ENCODE data around the gene P2RY2.
"Not testable (repeated sequence)": the region's sequence is repeated elsewhere in the genome, so short reads cannot be mapped to it uniquely, and the experiment has no call there.

Gene P2RY2

DNA sequence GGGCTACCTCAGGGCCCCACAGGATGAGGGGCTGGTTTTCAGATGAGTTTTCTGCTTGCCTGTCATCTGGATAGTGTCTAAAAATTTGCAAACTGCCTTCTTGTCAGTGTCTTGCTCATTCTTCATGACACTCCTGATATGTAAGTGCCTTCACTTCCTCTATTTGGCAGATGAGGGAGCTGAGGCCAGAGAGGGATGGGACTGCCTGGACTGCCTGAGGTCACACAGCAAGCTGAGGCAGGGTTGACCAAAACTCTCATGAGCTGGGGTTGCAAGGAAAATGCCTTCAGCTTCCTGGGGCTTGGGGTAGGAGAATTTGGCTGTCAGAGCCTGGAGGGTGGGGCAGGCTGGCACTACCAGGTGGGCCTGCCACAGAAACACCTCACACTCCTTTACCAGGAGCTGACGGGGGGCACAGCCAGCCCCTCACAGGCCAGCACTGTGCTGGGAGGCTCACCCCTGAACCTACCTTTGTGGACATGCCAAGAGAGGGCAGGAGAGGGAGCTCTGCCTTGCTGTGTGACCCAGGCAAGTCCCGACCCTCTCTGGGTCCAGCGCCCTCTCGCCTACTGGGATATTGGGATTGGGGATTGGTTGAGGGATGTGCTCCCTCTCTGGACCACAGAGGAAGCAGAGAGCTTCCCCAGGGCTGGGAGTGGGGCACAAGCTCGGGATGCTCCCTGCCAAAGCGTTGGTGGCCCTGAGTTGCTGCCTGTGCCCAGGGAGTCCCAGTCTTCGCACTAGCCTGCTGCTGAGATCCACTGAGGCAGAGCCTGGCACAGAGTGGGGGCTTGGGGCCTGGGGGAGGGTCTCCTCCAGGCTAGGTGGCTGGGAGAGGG is 52.2 kb downstream of the P2RY2 start:
- DNase-seq = no peak

DNA sequence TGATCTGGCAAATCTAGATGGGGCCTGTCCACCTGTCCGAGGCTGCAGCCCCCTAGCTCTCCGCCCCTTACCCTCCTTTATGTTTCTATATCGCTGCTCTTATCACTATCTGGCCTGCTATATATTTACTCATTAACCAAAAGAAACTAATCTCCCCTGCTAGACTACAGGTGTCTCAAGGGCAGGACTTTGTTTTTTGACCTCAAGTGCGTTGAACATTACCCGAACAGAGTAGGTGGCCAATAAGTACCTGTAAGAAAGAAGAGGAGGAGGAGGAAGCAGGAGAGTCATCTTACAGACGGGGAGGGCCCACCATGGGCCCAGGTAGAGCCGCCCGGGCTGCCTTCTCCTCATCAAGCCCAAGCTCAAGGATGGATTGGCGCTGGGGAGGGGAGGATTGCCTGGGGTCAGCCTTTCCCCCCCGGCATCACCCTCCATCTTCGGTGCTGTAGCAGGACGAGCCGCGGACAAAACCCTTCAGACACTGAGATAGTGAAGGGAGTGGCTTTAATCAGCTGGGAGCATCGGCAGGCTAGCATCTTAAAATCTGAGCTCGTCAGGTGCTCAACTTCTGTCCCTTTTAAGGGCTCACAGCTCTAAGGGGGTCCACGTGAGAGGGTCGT is 52.9 kb downstream of the P2RY2 start:
- DNase-seq = no peak

GRCh38 chr11:73271478-73271865 is 53.4 kb downstream of the P2RY2 start:
- not testable (repeated sequence) for DNase-seq

DNA sequence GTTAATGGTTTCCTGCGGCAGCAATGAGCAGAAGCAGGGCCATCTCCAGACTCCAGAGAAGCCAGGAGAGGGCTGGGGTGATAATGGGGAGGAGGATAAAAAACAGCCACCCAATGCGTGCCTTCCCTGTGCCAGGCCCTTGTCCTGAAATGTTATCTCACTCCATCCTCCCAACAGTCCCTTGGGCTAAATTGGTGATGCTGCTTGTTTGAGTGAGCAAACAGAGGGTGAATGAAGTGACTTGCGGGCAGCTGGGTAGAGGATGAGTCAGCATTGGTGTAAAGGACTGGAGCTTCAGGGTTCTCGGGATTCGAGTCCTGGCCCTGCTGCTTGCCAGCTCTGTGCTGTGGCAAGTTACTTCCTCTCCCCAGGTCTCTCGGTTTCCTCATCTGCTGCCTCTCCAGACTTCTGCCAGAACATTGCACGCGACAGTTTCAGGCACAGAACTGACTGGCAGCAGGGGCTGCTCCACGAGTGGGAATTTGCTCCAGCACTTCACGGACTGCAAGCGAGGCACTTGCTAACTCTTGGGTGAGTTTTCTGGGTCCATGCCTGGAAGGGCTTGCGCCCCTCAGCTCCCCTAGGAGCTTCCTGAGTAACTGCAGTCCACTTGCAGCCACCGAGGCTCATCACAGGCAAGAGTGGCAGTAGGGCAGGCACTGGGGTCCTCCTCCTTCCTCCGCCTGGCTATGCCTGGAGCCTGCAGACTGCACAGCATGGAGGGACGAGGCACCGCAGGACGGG is 54.0 kb downstream of the P2RY2 start, which contains the start of gene P2RY6:
Gene P2RY6 (plus strand): TSS at position 403 of the 744 bp plus-strand sequence. CDS start 24,181 bp downstream, outside the sequence.
- DNase-seq = no peak

DNA sequence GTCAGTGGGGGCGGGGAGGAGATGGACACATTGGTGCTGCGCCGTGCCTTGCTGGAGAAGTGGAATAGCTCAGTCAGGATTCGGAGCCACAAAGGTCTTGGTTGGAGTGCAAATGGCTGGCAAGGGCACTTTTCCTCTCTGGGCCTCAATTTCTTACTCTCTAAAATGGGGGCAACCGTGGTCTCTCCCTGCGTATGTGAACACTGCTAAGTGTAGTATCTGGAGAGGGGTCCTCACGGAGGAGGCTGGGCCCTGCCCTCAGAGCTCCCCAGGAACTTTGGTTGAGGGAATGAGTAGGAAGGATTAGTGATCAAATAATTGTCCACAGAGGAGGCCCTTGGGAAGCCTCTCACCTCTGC is 54.6 kb downstream of the P2RY2 start:
- DNase-seq = no peak

GRCh38 chr11:73273222-73273895 is 55.3 kb downstream of the P2RY2 start:
- no peak for DNase-seq

- DNase-seq = not testable (repeated sequence)
Observed at GRCh38 chr11:73274191-73274590, 56.1 kb downstream of the P2RY2 start.

DNA sequence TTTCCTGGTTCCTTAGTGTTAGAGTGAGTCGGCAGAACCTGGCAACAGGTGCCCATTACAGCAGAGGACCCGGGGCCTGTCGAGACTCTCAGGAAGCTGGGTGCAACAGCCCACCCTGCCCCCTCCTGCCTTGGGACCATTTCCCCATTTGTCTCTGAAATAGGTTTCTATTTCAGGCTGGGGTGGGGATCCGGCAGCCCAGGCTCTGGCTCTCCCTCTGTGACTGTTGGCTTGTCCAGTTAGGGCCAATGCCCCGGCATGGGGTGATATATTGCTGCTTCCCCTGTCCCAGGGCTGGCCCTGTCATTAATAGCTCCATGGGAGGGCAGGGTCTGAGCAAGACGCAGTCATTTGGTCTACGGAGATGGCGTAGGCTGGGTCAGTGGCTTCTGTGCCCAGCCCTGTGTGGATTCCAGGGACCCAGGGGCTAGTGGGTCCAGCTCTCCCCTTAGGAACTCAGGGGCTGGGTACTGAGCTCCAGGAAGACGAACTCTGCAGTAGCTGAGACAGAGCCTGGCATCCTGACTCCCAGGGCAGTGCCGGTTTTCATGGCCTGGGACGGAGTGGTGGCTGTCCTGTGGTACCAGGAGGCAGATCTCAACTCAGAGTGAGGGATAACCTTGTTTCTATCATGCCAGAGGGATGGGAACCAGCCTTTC is 56.8 kb downstream of the P2RY2 start:
- DNase-seq = no peak

- DNase-seq = no peak
Observed at GRCh38 chr11:73275381-73275750, 57.3 kb downstream of the P2RY2 start.

- DNase-seq = no peak
Observed at GRCh38 chr11:73277467-73277866, 59.4 kb downstream of the P2RY2 start.

- DNase-seq = no peak
Observed at GRCh38 chr11:73280626-73281025, 62.5 kb downstream of the P2RY2 start.

- DNase-seq = no peak
Observed at GRCh38 chr11:73281201-73281741, 63.2 kb downstream of the P2RY2 start.

DNA sequence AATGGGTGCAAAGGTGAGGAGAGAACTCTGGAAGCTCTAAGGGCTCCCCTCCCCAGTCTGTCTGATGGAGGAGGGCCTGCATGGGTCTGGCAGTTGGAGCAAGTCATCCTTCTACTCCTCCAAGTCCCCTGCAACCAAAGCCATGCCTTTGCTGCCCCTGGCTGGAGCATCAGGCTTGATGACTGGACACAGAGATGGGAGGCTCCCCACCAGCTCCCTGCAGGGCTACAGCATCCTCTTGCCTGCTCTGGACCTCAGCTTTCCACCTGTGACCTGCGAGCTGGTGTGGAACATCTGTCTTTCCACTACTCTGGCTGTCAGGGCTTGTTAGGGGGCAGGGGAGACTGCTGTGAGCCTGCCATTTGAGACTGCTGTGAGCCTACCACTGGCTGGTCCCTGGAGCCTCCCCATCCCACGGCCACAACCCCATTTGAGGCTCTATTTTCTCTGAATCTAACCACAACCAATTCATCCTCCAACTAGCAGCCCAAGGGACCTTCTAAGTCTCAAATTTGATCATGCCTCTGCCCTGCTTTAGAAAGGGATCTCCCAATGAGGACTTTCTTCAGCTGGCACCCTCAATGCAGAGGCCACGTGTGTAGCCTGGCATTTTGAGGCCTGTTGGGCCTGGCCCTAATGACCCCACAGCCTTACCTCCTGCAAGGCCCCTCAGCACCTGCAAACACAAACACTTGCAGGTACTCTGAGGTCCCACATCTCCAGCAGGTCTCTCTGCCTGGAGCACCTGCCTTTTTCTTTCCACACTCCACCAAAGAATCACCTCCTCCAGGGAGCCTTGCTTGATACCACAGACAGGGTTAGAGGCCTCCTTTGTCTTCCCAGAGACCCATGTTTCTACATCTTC is 63.9 kb downstream of the P2RY2 start:
- no peak for DNase-seq

DNA sequence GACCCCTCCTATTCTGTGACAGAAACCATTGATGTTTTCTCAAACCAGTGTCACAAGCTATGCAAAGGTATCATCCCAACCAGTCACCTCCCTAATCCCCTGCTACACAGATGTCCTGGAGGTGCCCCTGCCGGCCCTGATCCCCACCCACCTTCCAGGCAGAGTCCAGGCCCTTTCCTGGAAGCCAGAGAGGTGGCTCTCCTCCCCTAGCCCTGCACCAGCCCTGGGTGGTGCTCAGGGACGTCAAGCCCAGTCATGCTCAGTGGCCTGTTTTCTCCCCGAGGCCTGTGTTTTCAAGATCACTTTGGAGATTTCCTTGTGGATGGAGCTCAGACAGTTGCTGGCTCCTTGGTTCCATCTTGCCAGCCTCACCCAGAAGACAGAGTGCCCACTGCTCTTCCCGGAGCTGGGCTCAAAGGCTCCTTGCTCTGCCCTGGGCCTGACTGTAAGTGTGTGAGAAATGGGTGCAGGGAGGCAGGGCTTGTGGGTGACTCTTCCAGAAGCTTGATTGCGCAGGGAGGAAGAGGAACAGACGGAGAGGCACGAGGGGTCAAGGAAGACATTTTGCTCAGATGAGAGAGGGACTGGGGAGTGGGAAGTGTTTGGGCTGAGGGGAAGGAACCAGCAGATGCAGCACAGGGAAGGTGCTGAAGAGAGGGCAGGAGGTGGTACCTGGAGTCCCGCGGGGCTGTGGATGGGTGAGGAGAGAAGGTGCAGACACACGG is 65.4 kb downstream of the P2RY2 start:
- DNase-seq = no peak

DNA sequence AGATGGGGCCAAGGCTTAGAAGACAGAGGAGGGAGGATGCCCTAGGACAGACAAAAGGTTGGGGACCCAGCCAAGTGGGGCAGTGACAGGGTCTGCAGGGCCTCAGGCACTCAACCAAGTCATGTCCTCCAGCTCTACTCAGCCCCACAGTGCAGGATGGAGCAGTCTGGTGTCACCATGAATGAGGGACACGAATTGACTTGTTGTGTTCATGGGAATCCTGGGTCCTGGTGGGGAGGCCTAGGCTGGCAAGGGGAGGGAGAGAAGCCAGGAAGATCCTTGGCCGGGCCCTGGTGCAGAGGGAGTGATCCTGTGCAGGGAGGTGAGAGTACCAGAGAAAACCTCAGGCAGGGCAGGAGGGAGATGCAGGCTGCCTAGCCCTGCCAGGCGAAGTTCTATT is 66.0 kb downstream of the P2RY2 start:
- DNase-seq = no peak

- DNase-seq = no peak
Observed at GRCh38 chr11:73285721-73286120, 67.6 kb downstream of the P2RY2 start.

All from NCI-H748 treated with DMSO at 0.1 percent for 48 hours (cell line).